K562 (cell line): ENCODE results near the gene ADAT2. TPM values are rescaled to one million over a fixed set of nuclear protein-coding genes. Genes with fewer than 3 reads are reported as not detected.

Experiments
- ATAC-seq: fragments of 200-7000 bp; cut with Tn5 transposase; 3 replicates; pipeline ENCODE4 v1.9.1; 2020; ENCODE audit warnings: moderate library complexity
- BruUV-seq: library from RNA; stranded (reverse); fragments of 400-500 nt; replicated peaks from 2 replicates; lab custom pipeline; 2021; lab: Mats Ljungman, UMichigan
- CTCF ChIA-PET: fragments of 300-600 bp; formaldehyde crosslinking; extraction: SDS; loops from one replicate; lab custom pipeline; 2021; ENCODE audit warnings: low intra/inter-chr PET ratio; lab: Yijun Ruan, JAX
- POLR2A ChIA-PET: fragments of 300-600, 350-650 bp; sonication (Branson Sonifier 250); formaldehyde crosslinking; extraction: SDS; loops from one replicate; lab custom pipeline; 2021; ENCODE audit warnings: antibody characterized with exemption, inconsistent platforms; lab: Yijun Ruan, JAX
- DNase-seq, 4 experiments: peaks; one replicate each; pipeline versions ENCODE4 v3.0.0 to v3.0.0-alpha.2; 2011 to 2018; ENCODE audit warnings: low spot score in 3 of 4, mixed read lengths in 3 of 4; ENCODE audit errors: extremely low read depth in 1 of 4
- FAIRE-seq: peaks from 2 replicates; lab custom pipeline; 2011; peaks lifted over from hg19 to GRCh38; lab: Jason Lieb, UNC
- H2AFZ ChIP-seq: 2 replicates; pipeline ENCODE4 v1.6.0; 2011; ENCODE audit warnings: low read depth, low read length, control low read depth, inconsistent platforms
- H3K27ac ChIP-seq: fragments of 200-600 bp; 3 replicates; pipeline ENCODE4 v1.8.0; 2011; ENCODE audit warnings: low read depth, mild to moderate bottlenecking, control low read depth, inconsistent platforms, low read length, moderate library complexity, mixed read lengths; ENCODE audit errors: extremely low read depth
- H3K27me3 ChIP-seq, 2 experiments: fragments of 300-600 bp in 1 of 2; 2 replicates in 1 of 2; 3 replicates in 1 of 2; pipeline versions ENCODE4 v1.6.0 to v1.8.0; 2011; ENCODE audit warnings: inconsistent platforms in 2 of 2, low read length in 2 of 2, mild to moderate bottlenecking in 1 of 2, mixed read lengths in 1 of 2, moderate library complexity in 1 of 2; ENCODE audit not compliant: control insufficient read depth in 2 of 2, insufficient read depth in 2 of 2
- H3K36me3 ChIP-seq: fragments of 300-600 bp; 3 replicates; pipeline ENCODE4 v1.8.0; 2011; ENCODE audit warnings: mild to moderate bottlenecking, low read length, inconsistent platforms; ENCODE audit not compliant: control insufficient read depth, insufficient read depth
- H3K4me1 ChIP-seq, 2 experiments: fragments of 200-600 bp in 1 of 2; replicated peaks in 1 of 2; 2 replicates in 1 of 2; 3 replicates in 1 of 2; pipeline versions ENCODE4 v1.5.1 to v1.8.0; 2011; ENCODE audit warnings: inconsistent platforms in 2 of 2, low read length in 2 of 2, mild to moderate bottlenecking in 1 of 2, mixed read lengths in 1 of 2, moderate library complexity in 1 of 2; ENCODE audit not compliant: control insufficient read depth in 2 of 2, insufficient read depth in 2 of 2
- H3K4me2 ChIP-seq: 2 replicates; pipeline ENCODE4 v1.6.1; 2011; ENCODE audit warnings: low read length, control low read depth, inconsistent platforms, mixed read lengths; ENCODE audit not compliant: insufficient read depth
- H3K4me3 ChIP-seq: fragments of 200-600 bp; sonication (generic), shearing (Covaris generic); 2 replicates; pipeline ENCODE4 v1.5.1; 2016; ENCODE audit warnings: control low read depth, inconsistent platforms
- H3K79me2 ChIP-seq: fragments of 200-600 bp; 3 replicates; pipeline ENCODE4 v1.8.0; 2011; ENCODE audit warnings: low read length, inconsistent platforms; ENCODE audit not compliant: control insufficient read depth, insufficient read depth
- H3K9ac ChIP-seq, 2 experiments: 2 replicates each; pipeline versions ENCODE4 v1.6.0 to v1.6.1; 2011; ENCODE audit warnings: low read depth in 2 of 2, low read length in 2 of 2, control low read depth in 1 of 2, inconsistent platforms in 1 of 2, mild to moderate bottlenecking in 1 of 2, mixed read lengths in 1 of 2; ENCODE audit not compliant: insufficient read depth in 1 of 2
- H3K9me1 ChIP-seq: one replicate; pipeline ENCODE4 v1.6.0; 2011; ENCODE audit warnings: inconsistent platforms, mild to moderate bottlenecking, low read length, moderate library complexity; ENCODE audit not compliant: control insufficient read depth, insufficient read depth
- H3K9me3 ChIP-seq: replicated peaks from 2 replicates; pipeline ENCODE4 v1.5.1; 2011; ENCODE audit warnings: low read depth, low read length, inconsistent platforms; ENCODE audit not compliant: control insufficient read depth, insufficient read depth
- H4K20me1 ChIP-seq: replicated peaks from 2 replicates; pipeline ENCODE4 v1.6.1; 2011; ENCODE audit warnings: low read length, inconsistent platforms, mixed read lengths; ENCODE audit not compliant: control insufficient read depth, insufficient read depth
- BACH1 ChIP-seq: fragments of 200-800 bp; sonication (Bioruptor generic); IDR thresholded peaks from 2 replicates; pipeline ENCODE4 v1.6.1; 2016; ENCODE audit warnings: missing genetic modification characterization, missing compliant biosample characterization
- CBX2 ChIP-seq: fragments of 200-600 bp; sonication (generic); IDR thresholded peaks from one replicate; pipeline ENCODE4 v1.6.1; 2012; ENCODE audit warnings: mild to moderate bottlenecking, low read length, inconsistent platforms; ENCODE audit not compliant: insufficient read depth, poor library complexity, severe bottlenecking
- JUND ChIP-seq, 2 experiments: IDR thresholded peaks; 2 replicates in 1 of 2; 3 replicates in 1 of 2; pipeline ENCODE4 v1.6.1; 2011; ENCODE audit warnings: borderline replicate concordance in 2 of 2, low read depth in 2 of 2, low read length in 2 of 2, improper control_type of control experiment in 1 of 2, missing biosample characterization in 1 of 2, missing genetic modification characterization in 1 of 2, missing genetic modification reagents in 1 of 2
- LARP7 ChIP-seq: fragments of 450-650 bp; IDR thresholded peaks from 2 replicates; pipeline ENCODE4 v1.6.1; 2016
- NR1H2 ChIP-seq: sonication (generic); formaldehyde crosslinking; IDR thresholded peaks from 2 replicates; pipeline ENCODE4 v1.4.0; 2020; ENCODE audit warnings: mild to moderate bottlenecking, missing genetic modification reagents
- TAF1 ChIP-seq: IDR thresholded peaks from 2 replicates; pipeline ENCODE4 v1.6.1; 2011; ENCODE audit warnings: mild to moderate bottlenecking, low read length, moderate library complexity; ENCODE audit not compliant: insufficient read depth, control insufficient read depth, severe bottlenecking; ENCODE audit errors: extremely low read depth
- ZFP1 ChIP-seq: fragments of 450-650 bp; formaldehyde crosslinking; IDR thresholded peaks from 2 replicates; pipeline ENCODE4 v1.4.0; 2020; ENCODE audit warnings: mild to moderate bottlenecking, mixed read lengths
- ZNF707 ChIP-seq: fragments of 250-450 bp; sonication (Bioruptor Pico); conservative IDR thresholded peaks from 2 replicates; pipeline ENCODE4 v1.8.0; 2022; ENCODE audit warnings: inconsistent platforms, mild to moderate bottlenecking, moderate library complexity
- WGBS: fragments of 100-300 bp; shearing (Covaris generic); methylation state at CpG from one replicate; pipeline ENCODE4 v1.1.6; 2016; ENCODE audit warnings: low coverage, mixed read lengths; ENCODE audit not compliant: insufficient coverage; ENCODE audit errors: missing lambda C conversion rate; 5-methylcytosine and 5-hydroxymethylcytosine counted together
- in situ Hi-C: fragments of 300-500 bp; cut with MboI; formaldehyde crosslinking; loops from 4 replicates; pipeline ENCODE4 v1.15.0; 2018; ENCODE audit warnings: inconsistent platforms, mixed read lengths
- intact Hi-C: fragments of 100-400 bp; cut with micrococcal nuclease; formaldehyde crosslinking; loops from 2 replicates; pipeline ENCODE4 v1.14.2; 2022
- polyA plus RNA-seq, 8 experiments: library from polyadenylated mRNA; depleted of rRNA in 4 of 8; stranded (reverse) in 5 of 8; unstranded in 3 of 8; fragments of >200 nt; fragmentation: Nextera tagmentation in 2 of 8; fragmentation: Illumina TruSeq in 1 of 8; extraction: Ambion mirVana in 2 of 8; extraction: Trizol in 1 of 8; gene quantifications; 2 replicates each; pipeline versions ENCODE4 v1.2.1 to v1.2.3, GENCODE V29; 2011 to 2014; ENCODE audit warnings: inconsistent platforms in 1 of 8, missing spikeins in 1 of 8
- total RNA-seq, 7 experiments: library from RNA; depleted of rRNA in 6 of 7; stranded (reverse); fragments of >200 nt in 6 of 7; fragmentation: Illumina TruSeq in 2 of 7; extraction: Trizol in 2 of 7; gene quantifications; 2 replicates each; pipeline versions ENCODE4 v1.2.1 to v1.2.3, GENCODE V29; 2011 to 2021; ENCODE audit warnings: low replicate concordance in 1 of 7
- TF ChIP-seq, protein P1 (sequence below): fragments of 250-450 bp; sonication (Bioruptor Pico); IDR thresholded peaks from 2 replicates; pipeline ENCODE4 v1.8.0; 2021; ENCODE audit warnings: mild to moderate bottlenecking, moderate library complexity

ADAT2 gene
- total and polyA plus RNA-seq, 9 of the 15 experiments (the other 6 are each of a cell fraction or from before 2014, with no cell fraction given) = 13.0 to 62.5 (median 31.7) TPM

DNA sequence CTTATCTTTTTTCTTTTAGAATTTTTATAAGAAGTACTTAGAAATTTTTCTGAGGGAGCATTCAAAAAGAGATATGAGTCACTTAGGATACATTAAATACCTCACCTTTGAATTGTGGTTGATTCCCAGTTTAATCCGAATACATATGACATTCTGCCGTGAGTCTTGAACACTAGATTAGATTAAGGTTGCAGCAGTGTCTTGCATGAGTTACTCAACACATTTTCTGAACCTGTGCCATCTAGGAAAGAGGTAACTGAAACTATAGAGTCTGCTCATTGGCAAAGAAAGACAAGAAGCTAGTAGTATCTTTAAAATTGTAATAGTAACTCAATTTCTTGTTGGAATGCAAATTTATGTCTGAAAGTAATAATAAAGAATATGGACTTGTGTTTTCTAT lies 15.1 kb upstream of the ADAT2 start:
- TF ChIP-seq JUND (IDR thresholded peaks at IDR 0.05; ENCODE audit: borderline replicate concordance, low read depth, low read length) = no peak
- TF ChIP-seq JUND (tag; IDR thresholded peaks at IDR 0.05; ENCODE audit: borderline replicate concordance, low read depth, low read length) = no peak
- no peak for TF ChIP-seq CBX2
- no peak for TF ChIP-seq TAF1
- no peak for TF ChIP-seq BACH1 (tag)
- no peak for TF ChIP-seq ZFP1 (CRISPR knock-in tag)
- no peak for TF ChIP-seq NR1H2 (CRISPR knock-in tag)
- TF ChIP-seq, protein P1, sequence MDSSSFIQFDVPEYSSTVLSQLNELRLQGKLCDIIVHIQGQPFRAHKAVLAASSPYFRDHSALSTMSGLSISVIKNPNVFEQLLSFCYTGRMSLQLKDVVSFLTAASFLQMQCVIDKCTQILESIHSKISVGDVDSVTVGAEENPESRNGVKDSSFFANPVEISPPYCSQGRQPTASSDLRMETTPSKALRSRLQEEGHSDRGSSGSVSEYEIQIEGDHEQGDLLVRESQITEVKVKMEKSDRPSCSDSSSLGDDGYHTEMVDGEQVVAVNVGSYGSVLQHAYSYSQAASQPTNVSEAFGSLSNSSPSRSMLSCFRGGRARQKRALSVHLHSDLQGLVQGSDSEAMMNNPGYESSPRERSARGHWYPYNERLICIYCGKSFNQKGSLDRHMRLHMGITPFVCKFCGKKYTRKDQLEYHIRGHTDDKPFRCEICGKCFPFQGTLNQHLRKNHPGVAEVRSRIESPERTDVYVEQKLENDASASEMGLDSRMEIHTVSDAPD (CRISPR knock-in tag) = no peak
- TF ChIP-seq ZNF707 (CRISPR knock-in tag) = no peak
- no peak for TF ChIP-seq LARP7
- POLR2A ChIA-PET = no interaction called here

More for the DNA sequence above, 15.1 kb upstream of the ADAT2 start:
- no peak overlapping the region for H2AFZ ChIP-seq
- DNase-seq (no peak), FAIRE-seq (no peak), ATAC-seq (no peak)
- H3K27me3 ChIP-seq = no peaks in the 10 kb centered on the region
- H4K20me1 ChIP-seq = no peaks in the 10 kb centered on the region
- in situ Hi-C loops (no loop called here), intact Hi-C loops (no loop called here)
- no peaks in the 10 kb centered on the region for H3K79me2 ChIP-seq
- CTCF ChIA-PET = no interaction called here
- H3K9me3 ChIP-seq = no peaks in the 10 kb centered on the region
- H3K9me1 ChIP-seq = no peaks in the 10 kb centered on the region
- WGBS = 60% methylated on average over 2 of the region's 2 CpGs
- no peak overlapping the region for H3K27ac ChIP-seq
- H3K4me1 ChIP-seq = no peaks in the 10 kb centered on the region
- peaks cover 2% of the 10 kb centered on the region; the same call in 2 of the 3 replicates for H3K36me3 ChIP-seq
- no peak overlapping the region for H3K9ac ChIP-seq
- no peak overlapping the region for H3K4me3 ChIP-seq
- no TSS peak for BruUV-seq
- H3K4me2 ChIP-seq = no peak overlapping the region
